Measurements from ENCODE around the gene NDUFA6.

Gene NDUFA6

GRCh38 chr22:42080287-42080686, 10.3 kb downstream of the NDUFA6 start:
- Histone ChIP-seq H3K18ac (ENCODE audit: low read length) (no peak overlapping the region), H3K9ac (ENCODE audit: low read length) (no peak overlapping the region), H2AFZ (ENCODE audit: insufficient read depth, low read length, poor library complexity) (no peak overlapping the region), H3K4me1 (ENCODE audit: control insufficient read depth in 1 of 2, insufficient read depth in 2 of 2, low read length in 2 of 2) (peaks cover 8 to 10% of the 10 kb centered on the region in 2 experiments), H2AK5ac (ENCODE audit: low read length) (no peak overlapping the region), H3K4me3 (ENCODE audit: low read depth, low read length) (peak overlapping the region; percentile 94), H3K14ac (ENCODE audit: low read length) (no peak overlapping the region), H3K36me3 (ENCODE audit: control insufficient read depth in 1 of 2, insufficient read depth in 2 of 2, low read length in 2 of 2) (peaks cover 9 to 14% of the 10 kb centered on the region in 2 experiments), H2BK5ac (ENCODE audit: low read depth, low read length, poor library complexity) (no peak overlapping the region), H3K79me1 (ENCODE audit: low read length) (peaks cover 8% of the 10 kb centered on the region), H3K79me2 (ENCODE audit: control insufficient read depth, insufficient read depth, low read length, poor library complexity) (peaks cover 4% of the 10 kb centered on the region), H4K8ac (ENCODE audit: low read depth, low read length) (no peak overlapping the region), H3K4me2 (ENCODE audit: low read length) (peak overlapping the region; percentile 77), H3K23ac (ENCODE audit: low read length) (no peak overlapping the region), H3K27me3 (ENCODE audit: insufficient read depth, low read length) (no peaks in the 10 kb centered on the region), H2BK120ac (ENCODE audit: insufficient read depth, low read length, poor library complexity) (no peak overlapping the region), H4K91ac (ENCODE audit: low read depth, low read length) (no peak overlapping the region), H4K12ac (ENCODE audit: low read depth, low read length) (no peak overlapping the region), H3K4ac (ENCODE audit: low read depth, low read length) (no peak overlapping the region), H3K27ac (ENCODE audit: low read depth, low read length) (no peak overlapping the region), H2BK12ac (ENCODE audit: low read length) (no peak overlapping the region), H3K9me3 (ENCODE audit: insufficient read depth, low read depth, low read length) (no peaks in the 10 kb centered on the region)
- WGBS (ENCODE audit: extremely low coverage, insufficient coverage, insufficient read length), result no CpG with 5 or more reads among the region's 14 CpGs
- peak; percentile 20 to 60 for DNase-seq

GRCh38 chr22:42079319-42080251, 11.0 kb downstream of the NDUFA6 start, which contains the start of gene SMDT1:
SMDT1 (plus strand) TSS chr22:42079700; CDS start chr22:42079769, 69 bp downstream.
- H3K18ac ChIP-seq (ENCODE audit: low read length), result peak within 1 kb of the TSS; percentile 90
- peaks cover 4% of the 10 kb centered on the region for H3K79me2 ChIP-seq (ENCODE audit: control insufficient read depth, insufficient read depth, low read length, poor library complexity)
- peaks cover 8 to 10% of the 10 kb centered on the region in 2 experiments for H3K4me1 ChIP-seq (ENCODE audit: control insufficient read depth in 1 of 2, insufficient read depth in 2 of 2, low read length in 2 of 2)
- peak within 1 kb of the TSS; percentile 92 for H2BK120ac ChIP-seq (ENCODE audit: insufficient read depth, low read length, poor library complexity)
- H3K36me3 ChIP-seq (ENCODE audit: control insufficient read depth in 1 of 2, insufficient read depth in 2 of 2, low read length in 2 of 2), result peaks cover 5 to 10% of the 10 kb centered on the region in 2 experiments
- peak within 1 kb of the TSS; percentile 86 for H3K27ac ChIP-seq (ENCODE audit: low read depth, low read length)
- H3K23ac ChIP-seq (ENCODE audit: low read length), result no peak within 1 kb of the TSS
- no peaks in the 10 kb centered on the region for H3K9me3 ChIP-seq (ENCODE audit: insufficient read depth, low read depth, low read length)
- H3K4me2 ChIP-seq (ENCODE audit: low read length), result peak within 1 kb of the TSS; percentile 77
- H2BK12ac ChIP-seq (ENCODE audit: low read length), result peak within 1 kb of the TSS; percentile 37
- H2BK5ac ChIP-seq (ENCODE audit: low read depth, low read length, poor library complexity), result peak within 1 kb of the TSS; percentile 78
- peak within 1 kb of the TSS; percentile 98 for H2AK5ac ChIP-seq (ENCODE audit: low read length)
- H3K4me3 ChIP-seq (ENCODE audit: low read depth, low read length), result peak within 1 kb of the TSS; percentile 94
- peak within 1 kb of the TSS; percentile 91 for H3K9ac ChIP-seq (ENCODE audit: low read length)
- H3K27me3 ChIP-seq (ENCODE audit: insufficient read depth, low read length), result no peaks in the 10 kb centered on the region
- H3K4ac ChIP-seq (ENCODE audit: low read depth, low read length), result peak within 1 kb of the TSS; percentile 87
- H4K12ac ChIP-seq (ENCODE audit: low read depth, low read length), result peak within 1 kb of the TSS; percentile 97
- no CpG with 5 or more reads among the region's 71 CpGs for WGBS (ENCODE audit: extremely low coverage, insufficient coverage, insufficient read length)
- peak within 1 kb of the TSS; percentile 93 for H3K14ac ChIP-seq (ENCODE audit: low read length)
- DNase-seq, result peak; percentile 99 to 100
- H3K79me1 ChIP-seq (ENCODE audit: low read length), result peaks cover 8% of the 10 kb centered on the region
- H2AFZ ChIP-seq (ENCODE audit: insufficient read depth, low read length, poor library complexity), result peak within 1 kb of the TSS; percentile 95
- peak within 1 kb of the TSS; percentile 97 for H4K8ac ChIP-seq (ENCODE audit: low read depth, low read length)
- H4K91ac ChIP-seq (ENCODE audit: low read depth, low read length), result peak within 1 kb of the TSS; percentile 97

- H3K4me3 ChIP-seq (ENCODE audit: low read depth, low read length), result no peak overlapping the region
- WGBS (ENCODE audit: extremely low coverage, insufficient coverage, insufficient read length), result no CpG with 5 or more reads among the region's 24 CpGs
- H2AK5ac ChIP-seq (ENCODE audit: low read length), result peak overlapping the region; percentile 98
- no peak for DNase-seq
- H3K18ac ChIP-seq (ENCODE audit: low read length), result peak overlapping the region; percentile 45
- peak overlapping the region; percentile 86 for H3K27ac ChIP-seq (ENCODE audit: low read depth, low read length)
- H3K36me3 ChIP-seq (ENCODE audit: control insufficient read depth in 1 of 2, insufficient read depth in 2 of 2, low read length in 2 of 2), result peaks cover 4 to 9% of the 10 kb centered on the region in 2 experiments
- peak overlapping the region; percentile 77 for H3K4ac ChIP-seq (ENCODE audit: low read depth, low read length)
- peak overlapping the region; percentile 97 for H4K91ac ChIP-seq (ENCODE audit: low read depth, low read length)
- peaks cover 10 to 12% of the 10 kb centered on the region in 2 experiments for H3K4me1 ChIP-seq (ENCODE audit: control insufficient read depth in 1 of 2, insufficient read depth in 2 of 2, low read length in 2 of 2)
- H3K9ac ChIP-seq (ENCODE audit: low read length), result peak overlapping the region; percentile 6
- peak overlapping the region; percentile 97 for H4K12ac ChIP-seq (ENCODE audit: low read depth, low read length)
- H2AFZ ChIP-seq (ENCODE audit: insufficient read depth, low read length, poor library complexity), result peak overlapping the region; percentile 48
- H2BK5ac ChIP-seq (ENCODE audit: low read depth, low read length, poor library complexity), result peak overlapping the region; percentile 42
- peak overlapping the region; percentile 37 for H2BK12ac ChIP-seq (ENCODE audit: low read length)
- peaks cover 13% of the 10 kb centered on the region for H3K79me1 ChIP-seq (ENCODE audit: low read length)
- peaks cover 7% of the 10 kb centered on the region for H3K79me2 ChIP-seq (ENCODE audit: control insufficient read depth, insufficient read depth, low read length, poor library complexity)
- H3K14ac ChIP-seq (ENCODE audit: low read length), result peak overlapping the region; percentile 67
- H2BK120ac ChIP-seq (ENCODE audit: insufficient read depth, low read length, poor library complexity), result peak overlapping the region; percentile 54
- H3K27me3 ChIP-seq (ENCODE audit: insufficient read depth, low read length), result no peaks in the 10 kb centered on the region
- peak overlapping the region; percentile 77 for H3K4me2 ChIP-seq (ENCODE audit: low read length)
- H4K8ac ChIP-seq (ENCODE audit: low read depth, low read length), result peak overlapping the region; percentile 95
- no peaks in the 10 kb centered on the region for H3K9me3 ChIP-seq (ENCODE audit: insufficient read depth, low read depth, low read length)
- H3K23ac ChIP-seq (ENCODE audit: low read length), result no peak overlapping the region
Measured at GRCh38 chr22:42078469-42079318, 11.9 kb downstream of the NDUFA6 start.

GRCh38 chr22:42077486-42078125, 13.0 kb downstream of the NDUFA6 start:
- H2BK120ac ChIP-seq (ENCODE audit: insufficient read depth, low read length, poor library complexity), result no peak overlapping the region
- peaks cover 2 to 3% of the 10 kb centered on the region in 2 experiments for H3K36me3 ChIP-seq (ENCODE audit: control insufficient read depth in 1 of 2, insufficient read depth in 2 of 2, low read length in 2 of 2)
- H3K4ac ChIP-seq (ENCODE audit: low read depth, low read length), result no peak overlapping the region
- no peak overlapping the region for H4K12ac ChIP-seq (ENCODE audit: low read depth, low read length)
- H3K4me1 ChIP-seq (ENCODE audit: control insufficient read depth in 1 of 2, insufficient read depth in 2 of 2, low read length in 2 of 2), result peaks cover 10 to 12% of the 10 kb centered on the region in 2 experiments
- H3K14ac ChIP-seq (ENCODE audit: low read length), result no peak overlapping the region
- H3K9ac ChIP-seq (ENCODE audit: low read length), result no peak overlapping the region
- DNase-seq, result no peak
- H2BK12ac ChIP-seq (ENCODE audit: low read length), result no peak overlapping the region
- H3K79me2 ChIP-seq (ENCODE audit: control insufficient read depth, insufficient read depth, low read length, poor library complexity), result peaks cover 7% of the 10 kb centered on the region
- peaks cover 13% of the 10 kb centered on the region for H3K79me1 ChIP-seq (ENCODE audit: low read length)
- H3K27ac ChIP-seq (ENCODE audit: low read depth, low read length), result no peak overlapping the region
- no peak overlapping the region for H2AFZ ChIP-seq (ENCODE audit: insufficient read depth, low read length, poor library complexity)
- no peak overlapping the region for H2BK5ac ChIP-seq (ENCODE audit: low read depth, low read length, poor library complexity)
- H3K4me2 ChIP-seq (ENCODE audit: low read length), result no peak overlapping the region
- H4K91ac ChIP-seq (ENCODE audit: low read depth, low read length), result no peak overlapping the region
- no peak overlapping the region for H2AK5ac ChIP-seq (ENCODE audit: low read length)
- no CpG with 5 or more reads among the region's 21 CpGs for WGBS (ENCODE audit: extremely low coverage, insufficient coverage, insufficient read length)
- no peak overlapping the region for H4K8ac ChIP-seq (ENCODE audit: low read depth, low read length)
- H3K4me3 ChIP-seq (ENCODE audit: low read depth, low read length), result no peak overlapping the region
- no peak overlapping the region for H3K18ac ChIP-seq (ENCODE audit: low read length)
- H3K23ac ChIP-seq (ENCODE audit: low read length), result no peak overlapping the region
- no peaks in the 10 kb centered on the region for H3K27me3 ChIP-seq (ENCODE audit: insufficient read depth, low read length)
- no peaks in the 10 kb centered on the region for H3K9me3 ChIP-seq (ENCODE audit: insufficient read depth, low read depth, low read length)
